Stimulated activated CD8-positive, alpha-beta memory T cell treated with anti-CD3 and anti-CD28 coated beads, Interleukin-4, amount 100 ng/mL, for 1 hour (primary cell): ENCODE measurements around the gene OGG1.
A peak's percentile ranks its signal among the peaks of the same experiment; 100 is the strongest.

ENCODE experiments used
- DNase-seq, 2 donors: peaks; one replicate each; pipeline ENCODE4 v3.0.0-alpha.2; 2020; ENCODE audit warnings: low read depth in 2 of 2, low spot score in 1 of 2

OGG1 gene

GRCh38 chr3:9727041-9727595 lies 22.6 kb upstream of the OGG1 start:
- DNase-seq = no peak

DNA sequence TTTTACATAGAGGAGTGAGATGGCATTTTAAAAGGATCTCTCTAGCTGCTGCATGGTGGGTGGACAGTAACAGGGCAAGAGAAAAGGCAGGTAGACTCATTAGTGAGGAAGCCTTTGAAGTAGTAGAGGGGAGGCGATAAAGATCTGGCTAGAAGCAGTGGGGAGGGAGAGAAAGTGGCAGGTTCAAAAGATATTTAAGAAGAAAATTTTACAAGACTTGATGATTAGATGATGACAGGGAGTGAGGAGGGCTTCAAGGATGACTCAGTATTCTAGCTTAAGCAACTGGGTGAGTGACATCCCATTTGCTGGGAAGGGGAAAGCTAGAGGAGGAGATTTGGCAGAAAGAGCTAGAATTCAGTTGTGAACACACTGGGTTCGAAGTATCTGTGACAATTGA lies 22.0 kb upstream of the OGG1 start:
- DNase-seq = no peak

DNA sequence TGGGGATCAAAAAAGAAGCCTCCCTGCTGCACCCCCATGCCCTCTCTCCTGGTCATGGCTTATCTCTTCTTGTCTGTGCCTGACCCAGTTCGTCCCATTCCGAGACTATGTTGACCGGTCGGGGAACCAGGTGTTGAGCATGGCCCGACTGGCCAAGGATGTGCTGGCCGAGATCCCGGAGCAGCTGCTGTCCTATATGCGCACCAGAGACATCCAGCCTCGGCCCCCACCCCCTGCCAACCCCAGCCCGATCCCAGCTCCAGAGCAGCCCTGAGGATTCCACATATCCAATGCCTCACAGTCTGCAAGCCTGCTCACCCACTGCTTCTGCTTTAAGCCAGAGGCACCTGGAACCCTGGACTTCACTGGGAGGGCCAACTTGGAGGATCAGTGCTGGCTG lies 20.3 kb upstream of the OGG1 start:
- no peak for DNase-seq

- no peak for DNase-seq
Observed at GRCh38 chr3:9730657-9731205, 19.0 kb upstream of the OGG1 start.

GRCh38 chr3:9731206-9732079 lies 18.3 kb upstream of the OGG1 start, which contains the start of gene BRPF1:
TSS of gene BRPF1 (plus strand) at chr3:9731735. CDS start at chr3:9734141, 2,406 bp downstream.
- peak; percentile 99 for DNase-seq

- DNase-seq = no peak
Observed at GRCh38 chr3:9732080-9732739, 17.5 kb upstream of the OGG1 start.

DNA sequence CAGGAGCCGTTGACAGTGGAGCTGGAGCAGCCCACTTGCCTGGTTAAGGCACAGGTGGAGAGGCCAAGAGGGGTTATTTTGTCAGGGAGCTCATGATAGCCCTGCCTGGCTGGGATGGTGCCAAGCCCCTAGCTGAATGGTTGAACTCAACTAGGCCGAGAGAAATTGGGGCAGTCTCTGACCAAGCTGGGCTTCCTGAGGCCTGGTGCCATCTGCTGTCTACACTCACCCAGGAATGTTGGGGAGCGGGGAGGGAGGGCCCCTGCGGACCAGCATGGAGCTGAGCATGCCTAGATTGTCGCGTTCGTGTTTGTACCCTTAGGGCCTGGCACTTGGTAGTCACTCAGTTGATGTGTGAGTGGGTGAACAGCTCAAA lies 17.0 kb upstream of the OGG1 start:
- no peak for DNase-seq

DNA sequence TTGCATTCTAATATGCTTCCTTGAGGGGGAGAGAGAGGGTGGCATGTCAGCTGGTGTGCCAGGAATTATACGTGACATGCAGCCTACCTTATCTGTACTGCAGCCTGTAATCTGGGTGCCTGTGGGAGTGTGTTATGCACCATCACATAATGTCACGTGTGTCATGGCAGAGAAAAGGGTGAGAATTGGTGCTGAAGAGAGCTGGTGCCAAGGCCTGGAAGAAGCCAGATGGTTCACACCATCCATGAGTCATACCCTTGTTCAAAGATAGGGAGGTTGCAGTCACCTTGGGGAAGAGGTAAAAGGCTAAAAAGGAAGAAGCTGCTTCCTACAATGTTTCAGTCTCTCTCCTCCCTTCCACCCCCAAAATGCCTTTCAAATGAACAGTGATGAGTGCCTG lies 12.9 kb upstream of the OGG1 start:
- no peak for DNase-seq

DNA sequence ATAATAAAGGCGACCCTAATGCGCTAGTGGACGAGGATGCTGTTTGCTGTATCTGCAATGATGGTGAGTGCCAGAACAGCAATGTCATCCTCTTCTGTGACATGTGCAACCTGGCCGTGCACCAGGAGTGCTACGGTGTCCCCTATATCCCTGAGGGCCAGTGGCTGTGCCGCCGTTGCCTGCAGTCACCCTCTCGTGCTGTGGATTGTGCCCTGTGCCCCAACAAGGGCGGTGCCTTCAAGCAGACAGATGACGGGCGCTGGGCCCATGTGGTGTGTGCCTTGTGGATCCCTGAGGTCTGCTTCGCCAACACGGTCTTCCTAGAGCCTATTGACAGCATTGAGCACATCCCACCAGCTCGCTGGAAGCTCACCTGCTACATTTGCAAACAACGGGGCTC lies 10.6 kb upstream of the OGG1 start:
- no peak for DNase-seq

DNA sequence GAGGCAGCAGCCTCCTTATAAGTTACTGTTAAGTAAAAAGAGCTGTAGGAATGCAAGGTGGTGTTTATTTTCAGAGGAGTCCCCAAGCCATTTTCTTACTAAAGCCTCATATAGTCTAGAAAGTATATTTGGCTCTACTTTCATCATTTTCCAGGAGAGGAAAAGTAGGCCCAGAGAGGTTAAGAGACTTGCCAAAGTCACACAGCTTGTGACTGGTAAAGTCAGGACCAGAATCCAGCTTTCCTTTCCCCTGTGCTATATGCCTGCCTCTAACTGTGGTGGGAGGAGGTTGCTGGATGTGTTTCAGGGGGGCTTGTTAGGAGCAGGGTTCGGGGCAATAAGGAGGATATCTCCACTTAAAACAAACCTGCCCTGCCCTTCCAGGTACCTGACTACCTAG lies 7.2 kb upstream of the OGG1 start:
- no peak for DNase-seq

DNA sequence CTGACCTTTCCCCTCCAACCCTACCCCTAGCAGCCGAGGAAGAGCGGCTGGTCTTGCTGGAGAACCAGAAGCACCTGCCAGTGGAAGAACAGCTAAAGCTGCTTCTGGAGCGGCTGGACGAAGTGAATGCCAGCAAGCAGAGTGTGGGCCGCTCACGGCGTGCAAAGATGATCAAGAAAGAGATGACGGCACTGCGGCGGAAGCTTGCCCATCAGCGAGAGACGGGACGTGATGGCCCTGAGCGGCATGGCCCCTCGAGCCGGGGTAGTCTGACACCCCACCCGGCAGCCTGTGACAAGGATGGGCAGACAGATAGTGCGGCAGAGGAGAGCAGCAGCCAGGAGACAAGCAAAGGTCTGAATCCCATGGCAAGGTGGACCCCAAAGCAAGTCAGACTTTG lies 6.2 kb upstream of the OGG1 start:
- DNase-seq = no peak

DNA sequence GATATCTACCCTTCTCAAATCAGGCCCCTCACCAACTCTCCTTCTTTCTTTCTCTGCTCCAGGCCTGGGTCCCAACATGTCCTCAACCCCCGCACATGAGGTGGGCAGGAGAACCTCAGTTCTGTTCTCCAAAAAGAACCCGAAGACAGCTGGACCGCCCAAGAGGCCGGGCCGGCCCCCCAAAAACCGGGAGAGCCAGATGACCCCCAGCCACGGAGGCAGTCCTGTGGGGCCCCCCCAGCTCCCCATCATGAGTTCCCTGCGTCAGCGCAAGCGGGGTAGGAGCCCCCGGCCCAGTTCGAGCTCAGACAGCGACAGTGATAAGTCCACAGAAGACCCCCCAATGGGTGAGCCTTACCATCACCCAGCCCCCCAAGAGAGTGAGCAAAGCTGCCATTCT lies 5.6 kb upstream of the OGG1 start:
- no peak for DNase-seq

- DNase-seq = no peak
Observed at GRCh38 chr3:9745521-9745920, 4.2 kb upstream of the OGG1 start.

DNA sequence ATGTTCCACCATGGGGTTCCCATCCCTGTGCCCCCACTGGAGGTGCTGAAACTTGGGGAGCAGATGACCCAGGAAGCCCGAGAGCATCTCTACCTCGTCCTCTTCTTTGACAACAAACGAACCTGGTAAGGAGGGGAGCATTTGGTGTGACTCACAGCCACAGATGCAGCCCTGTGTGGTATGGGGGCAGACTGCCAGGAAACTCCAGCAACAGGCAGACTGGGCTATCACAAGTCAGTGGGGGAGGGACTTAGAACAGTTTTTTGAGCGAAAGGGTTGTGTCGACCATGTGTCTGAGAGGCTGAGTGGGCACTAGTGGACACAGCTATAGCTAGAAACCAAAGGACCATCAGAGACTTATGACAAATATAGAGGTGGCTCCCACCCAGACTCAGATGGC lies 3.4 kb upstream of the OGG1 start:
- no peak for DNase-seq

DNA sequence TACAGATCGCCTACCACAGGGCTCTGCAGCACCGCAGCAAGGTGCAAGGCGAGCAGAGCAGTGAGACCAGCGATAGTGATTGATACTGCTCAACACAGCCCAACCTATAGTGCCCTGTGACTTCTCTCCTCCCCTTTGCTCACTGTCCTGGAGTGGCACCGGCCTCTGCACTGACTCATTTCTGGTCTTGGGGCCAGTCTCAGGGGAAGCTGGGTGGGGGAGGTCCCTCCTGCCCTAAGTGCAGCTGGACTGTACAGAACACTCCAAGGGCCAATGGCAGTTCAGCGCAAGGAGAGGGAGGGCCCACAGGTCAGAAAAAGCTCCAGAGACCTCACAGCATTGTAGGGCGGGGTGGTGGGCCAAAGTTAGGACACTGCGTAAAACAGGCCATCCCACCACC lies 2.5 kb upstream of the OGG1 start:
- DNase-seq = no peak

DNA sequence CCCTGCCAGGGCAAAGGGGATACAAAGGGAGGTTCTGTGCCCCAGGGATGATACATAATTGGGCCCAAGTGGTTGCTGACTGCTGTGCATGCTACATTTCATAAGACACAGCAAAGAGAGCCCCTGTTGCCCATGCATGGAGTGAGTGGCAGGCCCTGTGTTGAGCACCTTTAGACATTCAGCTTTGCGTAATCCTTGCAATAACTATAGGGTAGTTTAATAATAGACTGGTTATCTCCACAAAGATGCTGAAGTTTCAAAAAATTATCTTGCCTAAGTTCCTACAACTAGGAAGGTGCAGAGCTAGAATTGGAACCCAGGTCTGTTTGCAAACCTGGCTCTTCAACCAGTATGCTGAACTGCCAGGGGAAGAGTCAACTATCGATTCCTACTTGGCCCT lies 1.7 kb upstream of the OGG1 start:
- no peak for DNase-seq

GRCh38 chr3:9749296-9749644 lies 482 bp upstream of the OGG1 start:
- DNase-seq = no peak

GRCh38 chr3:9750556-9751411 lies 1.0 kb downstream of the OGG1 start:
- no peak for DNase-seq

GRCh38 chr3:9754678-9755077 lies 4.9 kb downstream of the OGG1 start:
- DNase-seq = no peak

DNA sequence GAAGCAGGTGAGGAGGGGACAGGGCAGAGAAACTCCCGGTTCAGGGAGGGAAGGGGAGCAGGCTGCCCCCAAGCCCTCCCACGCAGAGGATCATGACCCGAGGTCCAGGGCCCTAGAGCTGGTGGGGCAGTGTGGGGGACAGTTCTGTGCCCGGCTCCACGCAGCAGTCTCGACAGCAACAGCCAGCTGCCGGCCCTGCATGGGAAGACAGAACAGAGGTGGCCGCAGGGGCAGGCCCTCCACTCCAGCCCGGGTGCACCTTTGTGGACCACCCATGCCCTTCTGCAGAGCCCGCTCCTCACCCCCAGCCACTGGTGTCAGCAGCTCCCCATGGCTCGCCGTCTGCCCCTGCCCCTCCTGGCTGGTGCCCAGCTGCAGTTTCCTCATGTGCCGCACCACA lies 7.7 kb downstream of the OGG1 start:
- DNase-seq = no peak

DNA sequence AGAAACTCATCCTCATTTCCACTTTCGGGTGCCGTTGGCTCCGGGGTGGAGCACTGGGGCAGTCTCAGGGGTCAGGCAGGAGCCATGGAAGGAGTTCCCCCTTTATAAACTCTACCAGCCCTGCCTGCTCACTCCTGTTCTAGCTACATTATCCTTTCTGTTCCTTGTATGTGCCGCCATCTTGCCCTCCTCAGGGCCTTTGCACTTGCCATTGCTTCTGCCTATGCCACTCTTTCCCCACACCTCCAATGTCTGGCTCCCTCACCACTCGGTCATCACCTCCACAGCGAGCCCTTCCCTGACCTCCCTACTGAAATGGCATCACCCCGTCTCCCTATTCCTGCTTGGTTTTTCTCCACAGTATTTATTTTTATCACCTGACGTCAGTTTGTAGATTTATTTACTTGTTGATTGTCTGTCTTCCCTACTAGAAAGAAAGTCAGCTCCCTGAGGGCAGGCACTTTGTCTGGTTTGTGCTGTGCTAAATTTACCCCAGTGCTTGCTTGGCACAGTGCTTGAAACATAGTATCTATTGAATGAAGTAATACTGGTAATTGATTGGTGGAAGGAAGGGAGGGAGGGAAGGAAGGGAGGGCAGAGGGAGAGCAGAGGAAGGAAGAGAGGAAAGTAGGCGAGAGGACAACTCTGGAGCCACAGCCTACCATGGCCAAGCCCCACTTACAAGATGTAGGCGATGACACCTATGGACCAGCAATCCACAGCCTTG lies 11.2 kb downstream of the OGG1 start:
- DNase-seq = no peak
